GM11168 (cell line): ENCODE results near the gene CNDP1.

Experiments
- in situ Hi-C: fragments of 300-500 bp; cut with MboI; formaldehyde crosslinking; loops from one replicate; pipeline ENCODE4 v1.12.0; 2022; ENCODE audit warnings: low sequenced_read_pairs; ENCODE audit not compliant: unreplicated experiment

The CNDP1 gene

GRCh38 chr18:74505776-74506175 lies 28.5 kb upstream of the CNDP1 start:
- in situ Hi-C loops, result no loop called here

- in situ Hi-C loops, result no loop called here
Measured at GRCh38 chr18:74506448-74507084, 27.7 kb upstream of the CNDP1 start.

GRCh38 chr18:74507097-74507881 lies 27.0 kb upstream of the CNDP1 start:
- in situ Hi-C loops, result no loop called here

GRCh38 chr18:74507927-74508326 lies 26.4 kb upstream of the CNDP1 start:
- in situ Hi-C loops, result no loop called here

- in situ Hi-C loops, result no loop called here
Measured at GRCh38 chr18:74508366-74508765, 25.9 kb upstream of the CNDP1 start.

GRCh38 chr18:74508821-74509225 lies 25.5 kb upstream of the CNDP1 start:
- in situ Hi-C loops, result no loop called here

- in situ Hi-C loops, result no loop called here
Measured at GRCh38 chr18:74509856-74510769, 24.2 kb upstream of the CNDP1 start.

- in situ Hi-C loops, result no loop called here
Measured at GRCh38 chr18:74510770-74511095, 23.6 kb upstream of the CNDP1 start.

- in situ Hi-C loops, result no loop called here
Measured at GRCh38 chr18:74511823-74512222, 22.5 kb upstream of the CNDP1 start.

GRCh38 chr18:74512321-74513053 lies 21.8 kb upstream of the CNDP1 start:
- in situ Hi-C loops, result no loop called here

GRCh38 chr18:74513149-74513882 lies 21.0 kb upstream of the CNDP1 start:
- in situ Hi-C loops, result no loop called here

- in situ Hi-C loops, result no loop called here
Measured at GRCh38 chr18:74513883-74514205, 20.5 kb upstream of the CNDP1 start.

GRCh38 chr18:74514860-74515495 lies 19.3 kb upstream of the CNDP1 start:
- in situ Hi-C loops, result no loop called here

- in situ Hi-C loops, result no loop called here
Measured at GRCh38 chr18:74515620-74516231, 18.6 kb upstream of the CNDP1 start.

- in situ Hi-C loops, result no loop called here
Measured at GRCh38 chr18:74516271-74517235, 17.7 kb upstream of the CNDP1 start.

GRCh38 chr18:74517236-74517630 lies 17.1 kb upstream of the CNDP1 start:
- in situ Hi-C loops, result no loop called here

GRCh38 chr18:74518456-74519295 lies 15.6 kb upstream of the CNDP1 start:
- in situ Hi-C loops, result no loop called here
